ENCODE measurements around the gene MSGN1.

Gene MSGN1, protein sequence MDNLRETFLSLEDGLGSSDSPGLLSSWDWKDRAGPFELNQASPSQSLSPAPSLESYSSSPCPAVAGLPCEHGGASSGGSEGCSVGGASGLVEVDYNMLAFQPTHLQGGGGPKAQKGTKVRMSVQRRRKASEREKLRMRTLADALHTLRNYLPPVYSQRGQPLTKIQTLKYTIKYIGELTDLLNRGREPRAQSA

DNA sequence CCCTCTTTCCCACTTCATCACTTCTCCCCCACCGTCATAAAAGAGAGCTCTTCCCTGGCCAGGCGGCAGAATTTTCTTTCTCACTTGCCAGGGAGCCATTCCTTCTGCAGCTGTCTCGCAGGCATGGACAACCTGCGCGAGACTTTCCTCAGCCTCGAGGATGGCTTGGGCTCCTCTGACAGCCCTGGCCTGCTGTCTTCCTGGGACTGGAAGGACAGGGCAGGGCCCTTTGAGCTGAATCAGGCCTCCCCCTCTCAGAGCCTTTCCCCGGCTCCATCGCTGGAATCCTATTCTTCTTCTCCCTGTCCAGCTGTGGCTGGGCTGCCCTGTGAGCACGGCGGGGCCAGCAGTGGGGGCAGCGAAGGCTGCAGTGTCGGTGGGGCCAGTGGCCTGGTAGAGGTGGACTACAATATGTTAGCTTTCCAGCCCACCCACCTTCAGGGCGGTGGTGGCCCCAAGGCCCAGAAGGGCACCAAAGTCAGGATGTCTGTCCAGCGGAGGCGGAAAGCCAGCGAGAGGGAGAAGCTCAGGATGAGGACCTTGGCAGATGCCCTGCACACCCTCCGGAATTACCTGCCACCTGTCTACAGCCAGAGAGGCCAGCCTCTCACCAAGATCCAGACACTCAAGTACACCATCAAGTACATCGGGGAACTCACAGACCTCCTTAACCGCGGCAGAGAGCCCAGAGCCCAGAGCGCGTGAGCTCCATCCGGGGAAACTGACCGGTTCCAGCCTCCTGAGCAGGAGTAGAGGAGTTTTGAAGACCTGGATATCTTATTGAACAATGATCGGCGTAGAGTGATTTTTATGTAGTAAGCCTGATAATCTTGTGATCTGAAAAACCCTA, at the start of gene MSGN1:
Gene MSGN1 (plus strand): TSS at position 65 of the 850 bp plus-strand sequence. CDS start 59 bp downstream, at position 124.
- no peak within 1 kb of the TSS for H2AFZ ChIP-seq
- H3K9ac ChIP-seq: no peak within 1 kb of the TSS
- no peaks in the 10 kb centered on the region for H3K36me3 ChIP-seq (ENCODE audit: control insufficient read depth, insufficient read depth, low read length)
- TF ChIP-seq, protein P1, sequence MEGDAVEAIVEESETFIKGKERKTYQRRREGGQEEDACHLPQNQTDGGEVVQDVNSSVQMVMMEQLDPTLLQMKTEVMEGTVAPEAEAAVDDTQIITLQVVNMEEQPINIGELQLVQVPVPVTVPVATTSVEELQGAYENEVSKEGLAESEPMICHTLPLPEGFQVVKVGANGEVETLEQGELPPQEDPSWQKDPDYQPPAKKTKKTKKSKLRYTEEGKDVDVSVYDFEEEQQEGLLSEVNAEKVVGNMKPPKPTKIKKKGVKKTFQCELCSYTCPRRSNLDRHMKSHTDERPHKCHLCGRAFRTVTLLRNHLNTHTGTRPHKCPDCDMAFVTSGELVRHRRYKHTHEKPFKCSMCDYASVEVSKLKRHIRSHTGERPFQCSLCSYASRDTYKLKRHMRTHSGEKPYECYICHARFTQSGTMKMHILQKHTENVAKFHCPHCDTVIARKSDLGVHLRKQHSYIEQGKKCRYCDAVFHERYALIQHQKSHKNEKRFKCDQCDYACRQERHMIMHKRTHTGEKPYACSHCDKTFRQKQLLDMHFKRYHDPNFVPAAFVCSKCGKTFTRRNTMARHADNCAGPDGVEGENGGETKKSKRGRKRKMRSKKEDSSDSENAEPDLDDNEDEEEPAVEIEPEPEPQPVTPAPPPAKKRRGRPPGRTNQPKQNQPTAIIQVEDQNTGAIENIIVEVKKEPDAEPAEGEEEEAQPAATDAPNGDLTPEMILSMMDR (IDR thresholded peaks at IDR 0.05): no peak
- no peak within 1 kb of the TSS for H3K4me3 ChIP-seq (ENCODE audit: low read depth, low read length)
- peaks cover 4% of the 10 kb centered on the region for H3K4me1 ChIP-seq
- H3K27me3 ChIP-seq (ENCODE audit: control insufficient read depth, insufficient read depth, low read length): no peaks in the 10 kb centered on the region
- no peaks in the 10 kb centered on the region for H3K9me3 ChIP-seq (ENCODE audit: control insufficient read depth, low read length)
- H3K4me2 ChIP-seq (ENCODE audit: low read length): no peak within 1 kb of the TSS
- H3K27ac ChIP-seq: no peak within 1 kb of the TSS
- H3K79me2 ChIP-seq: no peaks in the 10 kb centered on the region

GRCh38 chr2:17768894-17769293, 47.4 kb upstream of the MSGN1 start:
- no peaks in the 10 kb centered on the region for H3K79me2 ChIP-seq
- H3K4me2 ChIP-seq (ENCODE audit: low read length): no peak overlapping the region
- TF ChIP-seq, protein P1 (IDR thresholded peaks at IDR 0.05): no peak
- H3K9ac ChIP-seq: no peak overlapping the region
- no peaks in the 10 kb centered on the region for H3K4me1 ChIP-seq
- no peak overlapping the region for H2AFZ ChIP-seq
- H3K27ac ChIP-seq: no peak overlapping the region
- H3K27me3 ChIP-seq (ENCODE audit: control insufficient read depth, insufficient read depth, low read length): no peaks in the 10 kb centered on the region
- H3K9me3 ChIP-seq (ENCODE audit: control insufficient read depth, low read length): no peaks in the 10 kb centered on the region
- no peak overlapping the region for H3K4me3 ChIP-seq (ENCODE audit: low read depth, low read length)
- no peaks in the 10 kb centered on the region for H3K36me3 ChIP-seq (ENCODE audit: control insufficient read depth, insufficient read depth, low read length)

DNA sequence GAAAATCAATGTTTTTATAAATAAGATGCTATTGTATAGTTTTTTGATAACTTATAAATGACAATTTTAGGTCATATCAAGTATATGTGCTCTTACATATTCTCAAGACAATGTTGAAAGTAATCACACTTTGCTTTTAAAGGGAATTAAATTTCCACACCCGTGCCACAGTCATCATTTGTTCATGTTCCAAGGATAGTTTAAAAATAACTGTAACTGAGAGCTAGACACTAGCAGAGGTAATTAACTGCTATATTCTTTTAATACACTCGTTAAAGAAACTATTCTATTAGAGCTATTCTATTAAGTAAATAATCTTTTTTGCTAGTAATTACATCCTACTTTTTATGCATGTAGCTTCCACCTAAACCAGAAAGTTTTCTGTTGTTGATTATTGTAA, 44.3 kb upstream of the MSGN1 start:
- Histone ChIP-seq H3K4me2 (ENCODE audit: low read length) (no peak overlapping the region), H3K27me3 (ENCODE audit: control insufficient read depth, insufficient read depth, low read length) (no peaks in the 10 kb centered on the region), H3K4me3 (ENCODE audit: low read depth, low read length) (no peak overlapping the region), H3K27ac (no peak overlapping the region), H3K4me1 (no peaks in the 10 kb centered on the region), H3K9me3 (ENCODE audit: control insufficient read depth, low read length) (no peaks in the 10 kb centered on the region), H3K79me2 (no peaks in the 10 kb centered on the region), H3K36me3 (ENCODE audit: control insufficient read depth, insufficient read depth, low read length) (no peaks in the 10 kb centered on the region), H2AFZ (no peak overlapping the region), H3K9ac (no peak overlapping the region)
- TF ChIP-seq, protein P1 (IDR thresholded peaks at IDR 0.05): no peak

- no peak overlapping the region for H3K4me3 ChIP-seq (ENCODE audit: low read depth, low read length)
- TF ChIP-seq, protein P1 (IDR thresholded peaks at IDR 0.05): no peak
- H3K4me1 ChIP-seq: no peaks in the 10 kb centered on the region
- no peak overlapping the region for H3K4me2 ChIP-seq (ENCODE audit: low read length)
- H3K9me3 ChIP-seq (ENCODE audit: control insufficient read depth, low read length): no peaks in the 10 kb centered on the region
- H3K79me2 ChIP-seq: no peaks in the 10 kb centered on the region
- no peak overlapping the region for H2AFZ ChIP-seq
- H3K36me3 ChIP-seq (ENCODE audit: control insufficient read depth, insufficient read depth, low read length): no peaks in the 10 kb centered on the region
- no peaks in the 10 kb centered on the region for H3K27me3 ChIP-seq (ENCODE audit: control insufficient read depth, insufficient read depth, low read length)
- no peak overlapping the region for H3K27ac ChIP-seq
- H3K9ac ChIP-seq: no peak overlapping the region
Measured at GRCh38 chr2:17772532-17772931, 43.7 kb upstream of the MSGN1 start.

All from parathyroid adenoma (tissue), 2 donors.